MV-4-11 (cell line): ENCODE measurements around the gene CALU.
A peak's percentile ranks its signal among the peaks of the same experiment; 100 is the strongest.

ENCODE experiments used
- DNase-seq: peaks from one replicate; lab custom pipeline; 2025; lab: John Stamatoyannopoulos, UW

Gene CALU

DNA sequence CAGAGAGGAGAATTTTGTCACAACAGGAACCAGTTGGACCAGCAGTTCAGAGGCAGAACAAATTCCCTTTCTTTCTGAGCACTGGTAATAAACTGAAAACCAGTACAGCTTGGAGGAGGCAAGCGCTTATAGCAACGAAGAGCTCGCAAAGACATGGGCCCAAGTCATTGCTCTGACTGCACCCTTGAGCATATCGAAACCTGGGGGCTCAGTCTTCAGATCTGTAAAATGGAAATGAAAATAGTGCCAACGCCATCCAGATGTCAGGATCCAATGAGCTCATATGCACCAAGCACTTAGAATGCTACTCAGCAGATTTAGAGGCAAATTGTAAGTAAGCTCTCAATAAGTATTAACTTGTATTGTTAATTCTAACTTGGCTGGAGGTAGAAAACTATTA lies 14.4 kb upstream of the CALU start:
- DNase-seq: no peak

DNA sequence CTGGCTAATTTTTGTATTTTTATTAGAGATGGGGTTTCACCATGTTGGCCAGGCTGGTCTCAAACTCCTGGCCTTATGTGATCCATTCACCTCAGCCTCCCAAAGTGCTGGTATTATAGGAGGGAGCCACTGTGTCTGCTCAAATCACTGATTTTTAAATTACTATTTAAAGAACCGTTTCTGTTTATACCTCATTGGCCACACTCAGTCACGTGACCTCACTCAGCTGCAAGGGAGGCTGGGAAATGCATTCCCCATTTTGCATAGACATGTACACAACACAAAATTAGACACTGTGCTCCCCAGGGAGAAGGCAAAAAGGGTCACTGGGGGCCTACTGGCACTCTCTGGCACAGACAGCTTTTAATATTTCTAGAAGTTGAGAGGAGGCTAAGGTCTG lies 13.6 kb upstream of the CALU start:
- DNase-seq: no peak

DNA sequence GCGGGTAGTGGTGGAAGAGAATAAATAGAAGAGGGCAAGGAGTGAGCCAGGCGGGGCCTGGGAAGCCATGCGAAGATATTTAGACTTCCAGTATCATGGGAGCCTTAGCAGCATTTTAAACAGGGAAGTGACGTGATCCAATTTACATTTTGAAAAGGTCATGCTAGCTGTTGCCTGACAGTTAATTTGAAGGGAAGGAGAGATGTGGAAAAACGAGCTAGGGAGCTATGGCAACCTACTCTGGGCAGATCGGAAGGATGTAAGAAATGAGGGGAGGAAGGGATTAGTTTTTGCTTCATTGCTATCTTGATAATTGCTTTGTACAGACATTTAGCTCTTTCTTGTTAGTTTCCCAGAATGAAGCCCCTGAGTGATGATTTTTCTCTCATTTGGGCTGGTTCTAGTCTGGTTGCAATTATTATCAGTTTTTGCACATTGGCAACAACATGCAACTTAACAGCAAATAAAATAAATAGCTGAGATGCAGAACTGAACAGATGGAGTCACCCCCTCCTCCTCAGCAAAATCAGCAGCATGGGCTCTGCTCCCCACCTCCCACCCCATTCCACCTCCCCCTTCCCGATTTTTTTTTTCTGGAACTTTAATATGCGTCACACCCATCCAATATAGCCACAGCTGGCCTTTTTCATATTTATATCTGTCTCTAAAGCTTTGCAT lies 13.0 kb upstream of the CALU start:
- DNase-seq: no peak

DNA sequence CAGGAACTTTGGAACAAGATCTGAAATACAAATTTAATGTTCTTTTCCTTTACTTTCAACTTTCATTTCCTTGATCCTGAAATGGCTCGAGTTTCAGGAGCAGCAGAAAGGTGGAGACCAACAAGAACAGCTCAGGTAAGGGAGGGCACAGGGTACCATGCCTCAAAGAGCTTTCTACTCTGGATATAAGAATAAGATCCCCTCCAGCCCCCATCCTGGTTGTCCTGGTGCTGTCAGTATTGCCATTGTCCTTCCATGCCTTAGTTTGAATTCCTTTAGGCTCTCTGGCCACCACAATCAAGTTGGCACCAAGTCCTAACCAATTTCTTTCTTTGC lies 12.5 kb upstream of the CALU start:
- DNase-seq: no peak

DNA sequence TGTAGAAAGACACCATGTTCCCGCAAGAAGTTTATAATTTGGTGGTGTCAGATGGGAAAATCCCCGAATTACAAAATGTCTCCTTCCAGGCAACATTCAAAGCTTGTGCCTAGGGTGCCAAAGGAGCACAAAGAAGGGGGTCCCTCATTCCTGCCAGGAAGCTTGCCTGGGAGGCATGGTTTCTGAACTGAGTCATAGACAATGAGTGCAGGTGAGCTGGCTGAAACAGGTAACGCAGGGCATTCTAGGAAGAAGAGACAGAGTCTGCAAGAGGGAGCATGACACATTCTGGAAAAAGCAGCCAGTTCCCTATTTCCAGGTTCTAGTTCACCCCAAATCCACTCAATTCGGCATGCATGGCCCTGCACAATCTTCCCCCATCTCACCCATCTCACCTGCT lies 11.9 kb upstream of the CALU start:
- no peak for DNase-seq

DNA sequence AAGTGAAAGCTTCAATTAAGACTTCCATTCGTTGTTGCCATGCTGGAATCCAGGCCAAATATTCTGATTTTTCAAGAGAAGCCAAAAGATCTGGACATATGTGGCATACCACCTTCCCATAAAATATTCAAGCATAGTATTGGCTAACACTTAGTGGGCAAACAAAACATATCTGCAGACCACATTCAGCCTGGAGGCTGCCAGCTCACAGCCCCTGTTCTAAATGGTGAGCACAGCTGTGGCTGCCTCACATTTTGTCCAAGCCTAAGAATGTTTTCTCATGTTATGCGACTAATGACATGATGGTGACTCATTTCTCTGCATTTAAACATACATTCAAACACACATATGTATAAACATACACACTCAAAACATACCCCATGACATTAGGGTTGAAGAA lies 10.6 kb upstream of the CALU start:
- DNase-seq: no peak

DNA sequence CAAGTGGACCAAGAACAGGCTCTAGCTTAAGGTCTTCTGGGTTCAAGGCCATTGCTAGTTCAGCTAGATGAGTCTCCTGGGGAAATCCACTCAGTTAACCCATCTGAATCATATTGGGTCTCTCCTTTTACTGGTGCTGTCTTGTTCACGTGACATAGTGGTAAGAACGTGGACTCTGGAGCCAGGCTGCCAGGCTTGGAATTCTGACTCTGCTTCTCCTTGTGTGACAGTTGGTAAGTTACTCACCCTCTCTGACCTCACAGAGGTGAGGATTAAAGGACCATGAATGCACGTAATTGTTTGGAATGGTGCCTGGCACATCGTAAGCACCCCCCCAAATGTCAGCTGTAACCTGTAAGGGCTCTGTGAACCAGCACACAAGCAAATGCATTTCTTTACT lies 9.7 kb upstream of the CALU start:
- no peak for DNase-seq

DNA sequence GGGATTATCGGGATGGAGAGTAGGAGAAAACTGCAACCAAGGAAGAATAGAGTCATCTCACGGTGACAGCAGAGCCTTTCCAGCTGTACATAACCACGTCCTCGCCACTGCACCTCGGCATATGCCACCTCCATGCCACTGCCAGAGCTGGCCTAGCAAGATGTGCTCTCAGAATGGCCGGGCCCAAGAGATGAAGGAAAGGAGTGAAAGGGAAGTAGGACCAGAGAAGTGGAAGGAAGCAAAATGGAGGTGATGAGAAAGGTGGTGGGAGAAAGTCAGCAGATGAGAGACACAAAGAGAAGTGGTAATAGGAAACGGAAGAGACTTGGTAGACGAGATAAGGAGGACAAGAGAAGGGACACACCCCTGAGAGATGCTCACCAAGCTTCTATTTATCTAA lies 8.0 kb upstream of the CALU start:
- DNase-seq: no peak

DNA sequence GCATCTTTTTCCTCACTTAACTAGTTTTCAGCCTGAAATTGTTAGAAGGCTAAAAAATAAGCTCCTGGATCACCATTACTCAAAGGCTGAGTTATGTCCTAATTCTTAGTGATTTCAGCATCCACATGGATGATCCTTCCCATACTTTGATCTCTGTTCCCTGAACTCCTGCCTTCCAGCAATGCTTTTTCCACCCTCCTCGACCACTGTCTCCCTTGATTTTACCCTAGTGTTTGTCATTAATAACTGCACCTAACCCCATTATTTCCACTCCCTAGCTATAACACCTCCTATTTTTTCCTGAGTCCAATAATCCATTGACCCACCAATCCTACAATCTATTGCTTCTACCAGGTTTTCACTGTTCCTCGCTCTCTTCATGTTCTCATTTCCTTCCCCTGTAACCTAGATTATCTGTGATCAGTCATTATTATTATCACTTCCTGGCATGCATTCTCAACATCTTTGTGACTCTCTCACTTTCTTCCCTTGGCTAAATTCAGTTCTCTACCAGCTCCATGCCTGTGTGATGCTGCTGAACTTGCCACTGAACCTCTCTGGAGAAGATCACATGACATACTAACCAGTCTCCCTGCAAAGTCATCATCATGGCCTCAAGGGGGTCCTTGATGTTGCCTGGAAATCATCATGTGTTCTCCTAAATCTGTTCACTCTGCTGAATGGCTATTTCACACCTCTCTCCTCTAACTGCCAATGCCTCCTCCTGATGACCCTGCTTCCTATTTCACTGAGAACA lies 6.5 kb upstream of the CALU start:
- DNase-seq: no peak

DNA sequence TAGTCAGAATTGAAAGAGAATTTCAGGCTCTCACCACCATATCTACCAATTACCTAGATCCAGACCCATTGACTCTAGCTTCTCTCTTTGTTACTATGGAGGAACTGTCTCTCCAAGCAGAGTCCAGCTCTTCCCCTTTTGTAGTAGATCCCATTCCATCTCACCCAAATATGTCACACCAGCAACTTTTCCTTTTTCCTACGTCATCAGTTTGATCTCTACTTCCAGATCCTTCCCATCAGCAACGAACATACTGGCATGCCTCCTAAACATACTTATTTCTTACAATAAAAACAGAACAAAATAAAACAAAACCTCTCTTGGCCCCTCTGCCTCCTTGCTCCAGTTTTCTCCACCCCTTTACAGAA lies 5.9 kb upstream of the CALU start:
- DNase-seq: no peak

DNA sequence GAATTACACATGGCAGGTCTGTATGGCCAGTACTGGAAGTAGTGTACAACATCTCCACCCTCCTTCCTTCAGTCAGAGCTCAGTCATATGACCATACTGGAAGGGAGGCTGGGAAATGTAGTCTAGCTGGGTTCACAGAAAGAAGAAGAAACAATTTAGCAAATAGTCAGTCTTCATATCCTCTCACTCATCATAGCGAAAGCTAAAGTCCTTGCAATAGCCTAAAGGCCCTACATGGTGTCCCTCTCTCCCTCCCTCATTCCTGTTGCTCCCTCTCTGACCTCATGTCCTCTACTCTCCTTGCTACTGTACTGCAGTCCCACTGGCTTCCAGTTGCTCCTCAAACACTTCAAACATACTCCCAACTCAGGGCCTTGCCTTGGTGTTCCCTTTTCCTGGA lies 4.3 kb upstream of the CALU start:
- peak; percentile 56 for DNase-seq

DNA sequence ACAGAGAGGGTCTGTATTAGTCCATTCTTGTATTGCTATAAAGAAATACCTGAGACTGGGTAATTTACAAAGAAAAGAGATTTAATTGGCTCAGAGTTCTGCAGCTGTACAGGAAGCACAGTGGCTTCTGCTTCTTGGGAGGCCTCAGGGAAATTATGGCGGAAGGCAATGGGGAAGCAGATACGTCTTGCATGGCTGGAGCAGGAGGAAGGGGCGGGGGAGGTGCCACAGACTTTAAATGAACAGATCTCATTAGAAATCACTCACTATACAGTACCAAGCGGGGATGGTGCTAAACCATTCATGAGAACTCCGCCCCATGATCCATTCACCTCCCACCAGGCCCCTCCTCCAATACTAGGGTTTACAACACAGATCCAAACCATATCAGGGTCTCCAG lies 3.7 kb upstream of the CALU start:
- peak; percentile 51 for DNase-seq

DNA sequence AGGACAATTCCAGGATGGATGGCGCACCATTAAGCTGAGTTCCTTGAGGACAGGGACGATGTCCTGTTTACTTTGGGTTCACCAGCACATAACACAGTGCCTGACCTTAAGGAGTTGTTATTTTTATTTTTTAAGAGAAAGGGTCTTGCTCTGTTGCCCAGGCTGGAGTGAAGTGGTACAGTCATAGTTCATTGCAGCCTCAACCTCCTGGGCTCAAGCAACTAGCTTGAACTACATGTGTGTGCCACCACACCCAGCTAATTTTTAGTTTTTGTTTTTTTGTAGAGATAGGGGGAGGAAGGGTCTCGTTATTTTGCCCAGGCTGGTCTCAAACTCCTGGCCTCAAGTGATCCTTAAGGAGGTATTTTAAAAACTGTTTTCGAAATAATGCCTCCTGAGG lies 1.7 kb upstream of the CALU start:
- no peak for DNase-seq

DNA sequence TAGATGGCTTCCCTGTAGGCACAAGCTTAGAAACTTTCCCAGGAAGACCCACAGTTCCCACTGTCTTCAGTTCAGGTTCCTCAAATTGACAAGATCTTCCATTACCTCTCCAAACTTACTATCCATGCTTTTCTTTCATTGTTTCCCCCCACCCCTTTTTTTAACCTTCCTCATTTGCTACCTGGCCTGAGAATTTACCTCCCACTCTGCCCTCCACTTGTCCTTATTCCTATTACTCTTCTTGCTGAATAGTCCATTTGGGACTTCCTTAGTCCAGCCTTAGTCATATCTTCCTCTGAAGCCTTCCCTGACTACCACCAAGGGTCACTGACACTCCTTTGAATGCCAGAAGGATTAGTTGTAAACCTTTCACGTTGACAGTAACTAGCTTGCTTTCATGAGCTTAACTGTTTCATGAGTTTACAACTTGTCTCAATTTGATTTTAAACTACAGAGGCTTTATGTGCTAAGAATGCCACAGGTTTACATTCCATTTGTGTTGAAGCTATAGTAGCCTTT lies 1.2 kb upstream of the CALU start:
- no peak for DNase-seq

DNA sequence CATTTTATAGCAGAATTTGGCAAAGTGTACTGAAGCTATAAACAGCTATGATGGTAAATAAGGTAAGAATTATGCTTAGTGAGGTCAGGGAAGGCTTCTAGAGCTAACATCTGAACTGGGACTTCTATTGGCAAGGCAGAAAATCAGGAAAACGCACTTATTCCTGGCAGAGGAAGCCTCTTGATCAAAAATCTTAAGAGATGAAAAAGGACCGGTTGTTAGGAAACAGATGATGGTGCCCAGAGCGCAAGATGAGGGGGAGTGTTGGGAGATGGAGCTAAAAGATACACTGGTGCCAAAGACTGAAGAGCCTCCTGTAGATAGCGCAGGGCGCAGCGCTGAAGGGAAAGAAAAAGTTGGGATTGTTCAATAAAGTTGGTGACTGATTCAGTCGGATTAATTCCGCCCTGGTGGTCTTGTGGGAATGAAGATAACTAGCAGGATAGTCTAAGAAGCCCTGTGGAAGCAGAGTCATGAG lies 550 bp upstream of the CALU start:
- no peak for DNase-seq

DNA sequence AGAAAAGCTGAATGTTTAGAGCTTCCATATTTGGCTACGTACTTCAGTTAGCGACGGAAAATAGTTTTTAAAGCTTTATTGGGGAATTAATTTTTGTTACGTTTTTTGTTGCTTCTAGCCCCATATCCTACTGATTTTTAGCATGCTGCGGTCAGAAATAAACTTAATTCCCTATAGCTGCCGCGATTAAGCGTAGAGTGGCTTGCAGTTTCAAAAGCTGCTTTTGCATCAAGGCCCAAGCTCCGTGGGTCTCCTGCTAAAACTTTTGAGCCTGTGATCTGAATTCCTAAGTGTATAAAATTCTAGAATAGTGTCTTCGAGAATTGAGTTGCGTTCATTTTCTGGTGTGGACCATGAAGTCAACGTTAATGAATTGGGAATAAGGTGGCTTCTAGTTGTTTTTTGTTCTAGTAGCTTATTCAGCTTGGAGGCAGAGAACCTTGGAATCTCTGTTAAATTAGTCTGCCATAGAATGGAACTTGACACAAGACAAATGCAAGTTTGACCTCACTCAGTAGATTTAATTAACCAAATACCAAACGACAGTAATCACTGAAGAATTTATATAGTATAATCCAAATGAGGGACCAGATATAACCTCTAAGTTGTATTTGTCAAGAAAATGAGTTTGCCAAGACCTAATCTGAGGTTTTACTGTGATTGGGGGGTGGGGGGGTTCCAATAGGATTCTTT lies 977 bp downstream of the CALU start:
- DNase-seq: no peak

DNA sequence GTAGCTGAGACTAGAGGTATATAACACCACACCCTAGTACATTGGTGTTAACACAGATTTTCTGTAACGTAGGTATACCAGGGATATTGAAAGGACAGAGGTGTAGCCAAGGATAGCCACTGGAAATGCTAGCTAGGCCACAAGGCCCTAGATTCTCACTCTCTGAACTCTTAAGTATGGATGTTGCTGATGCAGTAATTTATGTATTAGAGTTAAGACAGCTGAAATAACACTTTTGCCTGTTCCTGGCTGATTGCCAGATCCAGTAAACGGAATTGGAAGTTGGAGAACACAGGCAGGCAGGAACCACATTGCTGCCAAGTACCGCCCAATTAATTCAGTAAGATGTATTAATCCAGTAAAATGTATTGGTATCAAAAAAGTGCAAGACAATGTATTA lies 1.8 kb downstream of the CALU start:
- DNase-seq: no peak

DNA sequence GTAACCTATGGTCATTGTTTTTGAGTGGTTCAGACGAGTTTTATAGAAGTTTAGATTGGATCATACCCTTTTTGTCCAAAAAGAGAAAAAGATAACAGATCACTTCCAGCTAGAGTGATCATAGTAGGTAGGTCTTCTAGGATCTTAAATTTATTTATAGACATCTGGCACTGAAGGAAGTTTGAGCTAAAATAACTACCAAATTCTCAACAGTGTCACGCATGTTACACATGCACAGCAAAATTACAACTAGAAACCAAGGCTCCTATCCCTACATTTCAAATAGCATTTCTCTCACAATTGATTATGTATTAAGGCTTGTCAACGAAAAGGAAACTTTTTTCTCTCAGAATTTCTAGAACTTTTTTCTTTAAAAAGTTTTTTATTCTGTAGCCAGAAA lies 2.3 kb downstream of the CALU start:
- DNase-seq: no peak

DNA sequence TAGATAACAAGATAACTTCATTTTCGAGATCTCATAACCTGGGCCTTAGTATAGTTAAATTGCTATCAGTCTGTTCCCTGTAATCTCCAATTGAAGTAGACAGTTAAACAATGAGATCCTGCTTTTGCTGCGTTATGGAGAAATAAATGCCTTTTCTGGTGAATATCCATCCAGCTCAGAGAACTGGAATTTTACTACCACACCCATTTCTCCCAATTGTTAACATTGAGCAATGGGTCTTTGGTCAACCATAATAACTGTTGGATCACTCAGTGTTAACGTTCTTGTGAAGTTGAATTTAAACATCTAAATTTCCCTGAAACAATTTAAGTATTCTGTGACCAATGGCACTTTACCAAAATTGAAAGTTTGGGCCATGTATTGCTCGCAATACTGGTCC lies 3.0 kb downstream of the CALU start:
- no peak for DNase-seq

DNA sequence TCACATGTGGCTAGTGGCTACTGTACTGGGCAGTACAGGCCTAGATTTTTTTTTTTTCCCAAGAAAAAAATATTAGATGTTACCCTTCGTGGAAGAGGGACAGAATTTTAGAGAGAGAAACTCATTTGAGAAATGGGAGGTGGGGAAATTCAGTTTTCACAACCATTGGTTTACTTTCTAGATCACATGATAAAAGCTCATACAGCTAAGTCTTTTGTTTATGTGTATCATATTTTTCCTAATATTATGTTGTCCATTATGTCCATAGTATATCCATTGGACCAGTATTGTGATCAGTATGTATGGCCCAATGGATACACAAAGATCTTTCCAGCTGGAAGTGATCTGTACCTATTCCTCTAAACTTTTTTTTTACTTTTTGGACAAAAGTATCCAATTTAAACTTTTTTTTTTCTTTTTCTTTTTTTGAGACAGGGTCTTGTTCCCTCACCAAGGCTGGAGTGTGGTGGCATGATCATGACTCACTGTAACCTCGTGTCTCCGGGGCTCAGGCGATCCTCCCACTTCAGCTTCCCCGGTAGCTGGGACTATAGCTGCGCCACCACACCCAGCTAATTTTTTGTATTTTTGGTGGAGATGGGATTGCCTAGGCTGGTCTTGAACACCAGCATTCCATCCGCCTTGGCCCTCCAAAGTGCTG lies 4.1 kb downstream of the CALU start:
- peak; percentile 4 for DNase-seq

DNA sequence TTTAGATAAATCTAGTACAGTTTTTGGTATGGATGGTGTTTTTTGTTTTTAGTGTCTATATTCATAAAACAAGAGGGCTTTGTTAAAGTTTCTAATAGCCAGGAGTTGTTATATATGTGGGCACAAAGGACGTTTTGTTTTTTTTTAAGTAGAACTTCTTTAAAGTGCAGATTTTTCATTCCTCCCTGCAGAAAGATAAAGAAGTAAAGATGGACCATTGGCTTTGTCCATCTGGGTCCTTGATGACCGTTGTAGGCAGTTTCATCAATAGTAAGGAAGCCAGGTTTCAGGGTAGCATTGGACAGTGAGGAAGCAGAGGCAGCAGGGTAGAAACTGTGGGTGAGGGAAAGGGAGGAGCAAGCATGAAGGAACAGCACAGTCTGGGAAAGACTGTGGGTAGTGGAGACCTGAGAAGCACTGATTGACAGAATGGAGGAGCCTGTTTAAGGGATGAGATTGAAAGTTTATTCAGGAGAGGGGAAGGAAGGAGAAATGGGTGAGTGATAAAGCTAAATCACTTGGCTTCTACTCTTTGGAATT lies 5.3 kb downstream of the CALU start:
- DNase-seq: no peak

DNA sequence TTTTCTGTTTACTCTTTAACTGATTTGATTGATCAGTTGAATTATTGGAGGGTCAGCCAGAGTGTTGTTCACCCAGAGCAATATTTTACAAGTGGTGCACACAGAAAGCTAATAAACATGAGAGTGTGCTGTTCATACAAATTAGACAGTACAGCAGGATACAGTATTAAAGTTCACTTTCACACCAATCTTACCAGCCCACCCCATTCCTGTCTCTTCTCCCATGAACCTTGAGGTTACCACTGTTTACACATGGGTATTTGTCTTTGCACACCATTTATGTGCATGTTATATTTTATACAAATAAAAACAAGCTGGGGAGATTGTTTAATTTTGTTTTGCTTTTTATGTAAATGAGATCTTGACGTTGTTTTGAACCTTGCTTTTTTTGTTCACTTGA lies 6.5 kb downstream of the CALU start:
- DNase-seq: no peak
